Measurements from ENCODE around the gene OR56B4.

GRCh38 chr11:6062691-6063358, 44.7 kb upstream of the OR56B4 start:
- TF ChIP-seq EZH2phosphoT487 (IDR thresholded peaks at IDR 0.05): no peak
- TF ChIP-seq CTCF (IDR thresholded peaks at IDR 0.05): peak; percentile 8
- TF ChIP-seq EZH2 (IDR thresholded peaks at IDR 0.05): no peak
